Keratinocyte (primary cell): ENCODE results near the gene PTGR3. TPM values are rescaled to one million over a fixed set of nuclear protein-coding genes. Genes with fewer than 3 reads are reported as not detected.
A peak's percentile ranks its signal among the peaks of the same experiment; 100 is the strongest.

Source experiments
- DNase-seq: peaks from one replicate; pipeline ENCODE4 v3.0.0-alpha.2; 2011; ENCODE audit warnings: low read depth, missing footprints, low spot score
- FAIRE-seq: peaks from 2 replicates; lab custom pipeline; 2011; peaks lifted over from hg19 to GRCh38; lab: Jason Lieb, UNC
- H2AFZ ChIP-seq: 2 replicates; pipeline ENCODE4 v1.6.0; 2012; ENCODE audit warnings: low read length, control low read depth, inconsistent platforms; ENCODE audit not compliant: control insufficient read depth
- H3K27ac ChIP-seq: 2 replicates; pipeline ENCODE4 v1.5.1; 2011; ENCODE audit warnings: low read length; ENCODE audit not compliant: control insufficient read depth, insufficient read depth
- H3K27me3 ChIP-seq: 3 replicates; pipeline ENCODE4 v1.6.0; 2011; ENCODE audit warnings: low read length; ENCODE audit not compliant: control insufficient read depth, insufficient read depth; ENCODE audit errors: extremely low read depth
- H3K36me3 ChIP-seq, 2 experiments: 2 replicates in 1 of 2; 3 replicates in 1 of 2; pipeline ENCODE4 v1.5.1; 2011; ENCODE audit warnings: low read length in 2 of 2, mild to moderate bottlenecking in 1 of 2; ENCODE audit not compliant: control insufficient read depth in 2 of 2, insufficient read depth in 2 of 2; ENCODE audit errors: extremely low read depth in 1 of 2
- H3K4me1 ChIP-seq: 3 replicates; pipeline ENCODE4 v1.5.1; 2011; ENCODE audit warnings: low read length; ENCODE audit not compliant: control insufficient read depth, insufficient read depth; ENCODE audit errors: extremely low read depth
- H3K4me2 ChIP-seq: 3 replicates; pipeline ENCODE4 v1.6.0; 2011; ENCODE audit warnings: low read depth, low read length; ENCODE audit not compliant: control insufficient read depth, insufficient read depth; ENCODE audit errors: extremely low read depth
- H3K4me3 ChIP-seq, 3 experiments: fragments of 200-600 bp in 1 of 3; sonication (generic) in 1 of 3; 2 replicates in 2 of 3; 3 replicates in 1 of 3; pipeline ENCODE4 v1.5.1; 2011 to 2016; ENCODE audit warnings: low read length in 3 of 3, mild to moderate bottlenecking in 3 of 3, control low read depth in 2 of 3, inconsistent platforms in 1 of 3, low read depth in 1 of 3, mixed read lengths in 1 of 3, mixed run types in 1 of 3, moderate library complexity in 1 of 3; ENCODE audit not compliant: control insufficient read depth in 2 of 3, insufficient read depth in 2 of 3; ENCODE audit errors: extremely low read depth in 1 of 3
- H3K79me2 ChIP-seq: 2 replicates; pipeline ENCODE4 v1.6.0; 2012; ENCODE audit warnings: low read length; ENCODE audit not compliant: control insufficient read depth, insufficient read depth
- H3K9ac ChIP-seq: 3 replicates; pipeline ENCODE4 v1.6.0; 2011; ENCODE audit warnings: low read length; ENCODE audit not compliant: control insufficient read depth, insufficient read depth; ENCODE audit errors: extremely low read depth
- H3K9me1 ChIP-seq: 3 replicates; pipeline ENCODE4 v1.6.0; 2011; ENCODE audit warnings: low read length; ENCODE audit not compliant: control insufficient read depth, insufficient read depth; ENCODE audit errors: extremely low read depth
- H3K9me3 ChIP-seq: 2 replicates; pipeline ENCODE4 v1.5.1; 2012; ENCODE audit warnings: low read depth, low read length; ENCODE audit not compliant: control insufficient read depth
- H4K20me1 ChIP-seq: 3 replicates; pipeline ENCODE4 v1.6.0; 2011; ENCODE audit warnings: low read length; ENCODE audit not compliant: control insufficient read depth, insufficient read depth; ENCODE audit errors: extremely low read depth
- EZH2 ChIP-seq: IDR thresholded peaks from one replicate; pipeline ENCODE4 v1.6.1; 2012; ENCODE audit warnings: inconsistent platforms, mild to moderate bottlenecking, low read length, moderate library complexity
- dilution Hi-C: fragments of 300-500 bp; cut with MboI; formaldehyde crosslinking; loops from one replicate; pipeline ENCODE4 v1.7.0; 2020; ENCODE audit warnings: low sequenced_read_pairs; ENCODE audit not compliant: extremely low pct_ligation_motif_present
- polyA plus RNA-seq, 5 experiments: library from polyadenylated mRNA; depleted of rRNA in 3 of 5; stranded (reverse) in 3 of 5; stranded (forward) in 1 of 5; unstranded in 1 of 5; fragments of >200 nt; gene quantifications; 1 replicate in 1 of 5; 2 replicates in 3 of 5; 3 replicates in 1 of 5; pipeline versions ENCODE4 v1.2.1 to v1.2.3, GENCODE V29; 2011 to 2012; ENCODE audit warnings: missing spikeins in 2 of 5, low read depth in 1 of 5, low replicate concordance in 1 of 5
- TF ChIP-seq, protein P1 (sequence below), 3 experiments: IDR thresholded peaks in 1 of 3; conservative IDR thresholded peaks in 1 of 3; optimal IDR thresholded peaks in 1 of 3; 2 replicates in 2 of 3; 3 replicates in 1 of 3; pipeline versions ENCODE3 to v1.5.1; 2011; ENCODE audit warnings: low read length in 3 of 3, mild to moderate bottlenecking in 3 of 3, moderate library complexity in 2 of 3, control low read depth in 1 of 3, inconsistent platforms in 1 of 3; ENCODE audit not compliant: insufficient read depth in 2 of 3; ENCODE audit errors: extremely low read depth in 1 of 3

Gene PTGR3
- polyA plus RNA-seq, 1 donor (not counting 4 experiments of a cell fraction or from before 2014, with no cell fraction given): 25.2 TPM

DNA sequence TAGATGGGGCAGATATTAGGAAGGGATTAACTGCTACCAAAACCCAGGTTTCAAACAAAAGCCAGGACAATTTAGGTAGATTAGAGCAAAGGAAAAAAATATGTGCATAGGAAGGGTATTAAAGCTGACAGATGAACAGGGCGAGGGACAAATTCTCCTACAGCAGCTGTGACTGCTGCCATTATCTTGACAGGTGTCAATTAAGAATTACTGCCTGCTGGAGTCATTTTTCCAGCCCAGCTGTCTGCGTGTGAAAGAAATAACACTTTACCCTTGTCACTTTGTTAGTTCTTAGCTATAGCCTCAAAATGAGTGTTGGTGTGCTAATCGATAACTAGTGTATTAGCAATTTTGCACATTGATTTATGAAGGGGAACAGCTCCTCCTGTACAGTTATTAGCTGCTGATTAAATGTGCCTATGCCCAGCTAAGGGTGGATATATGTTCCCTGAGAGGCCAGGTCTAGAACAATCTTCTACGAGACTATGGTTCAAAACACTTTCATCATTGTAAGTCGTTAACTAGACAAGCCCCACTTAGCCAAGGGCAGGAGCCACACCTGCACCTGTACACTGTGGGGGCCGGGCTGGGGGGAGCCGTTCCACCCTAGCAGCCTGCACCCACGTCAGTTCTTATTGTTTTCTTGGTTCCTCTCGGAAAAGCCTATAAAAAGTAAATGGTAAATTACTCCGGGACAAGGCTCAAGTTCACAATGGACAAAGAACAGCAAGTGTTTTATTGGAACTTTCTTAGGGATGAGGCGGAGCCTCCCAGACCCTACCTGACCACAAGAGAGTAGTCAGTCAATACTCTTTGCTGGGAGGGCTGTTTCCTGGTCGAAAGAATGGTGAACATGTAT, 9.4 kb upstream of the PTGR3 start:
- Histone ChIP-seq H3K9ac (no peak overlapping the region), H3K4me1 (peaks cover 19% of the 10 kb centered on the region)
- no peak for FAIRE-seq

GRCh38 chr18:75216911-75217689, 8.2 kb upstream of the PTGR3 start:
- Histone ChIP-seq H4K20me1 (no peaks in the 10 kb centered on the region), H3K79me2 (peaks cover 11% of the 10 kb centered on the region), H2AFZ (no peak overlapping the region), H3K27me3 (no peaks in the 10 kb centered on the region), H3K9ac (no peak overlapping the region), H3K9me3 (no peaks in the 10 kb centered on the region), H3K9me1 (no peaks in the 10 kb centered on the region), H3K4me1 (peaks cover 19% of the 10 kb centered on the region), H3K27ac (no peak overlapping the region), H3K4me2 (no peak overlapping the region), H3K36me3 (no peaks in the 10 kb centered on the region), H3K4me3 (no peak overlapping the region)
- DNase-seq: no peak
- dilution Hi-C loops: no loop called here
- peak; percentile 9 for FAIRE-seq
- TF ChIP-seq EZH2: no peak
- TF ChIP-seq, protein P1, sequence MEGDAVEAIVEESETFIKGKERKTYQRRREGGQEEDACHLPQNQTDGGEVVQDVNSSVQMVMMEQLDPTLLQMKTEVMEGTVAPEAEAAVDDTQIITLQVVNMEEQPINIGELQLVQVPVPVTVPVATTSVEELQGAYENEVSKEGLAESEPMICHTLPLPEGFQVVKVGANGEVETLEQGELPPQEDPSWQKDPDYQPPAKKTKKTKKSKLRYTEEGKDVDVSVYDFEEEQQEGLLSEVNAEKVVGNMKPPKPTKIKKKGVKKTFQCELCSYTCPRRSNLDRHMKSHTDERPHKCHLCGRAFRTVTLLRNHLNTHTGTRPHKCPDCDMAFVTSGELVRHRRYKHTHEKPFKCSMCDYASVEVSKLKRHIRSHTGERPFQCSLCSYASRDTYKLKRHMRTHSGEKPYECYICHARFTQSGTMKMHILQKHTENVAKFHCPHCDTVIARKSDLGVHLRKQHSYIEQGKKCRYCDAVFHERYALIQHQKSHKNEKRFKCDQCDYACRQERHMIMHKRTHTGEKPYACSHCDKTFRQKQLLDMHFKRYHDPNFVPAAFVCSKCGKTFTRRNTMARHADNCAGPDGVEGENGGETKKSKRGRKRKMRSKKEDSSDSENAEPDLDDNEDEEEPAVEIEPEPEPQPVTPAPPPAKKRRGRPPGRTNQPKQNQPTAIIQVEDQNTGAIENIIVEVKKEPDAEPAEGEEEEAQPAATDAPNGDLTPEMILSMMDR (optimal IDR thresholded peaks at IDR 0.05 in 1 of 3, IDR thresholded peaks at IDR 0.05 in 1 of 3, conservative IDR thresholded peaks at IDR 0.05 in 1 of 3; ENCODE audit: extremely low read depth in 1 of 3, insufficient read depth in 2 of 3, low read length in 3 of 3): no peak

More for the DNA sequence above, 9.4 kb upstream of the PTGR3 start:
- Histone ChIP-seq H3K9me3 (no peaks in the 10 kb centered on the region), H3K27ac (no peak overlapping the region), H3K36me3 (no peaks in the 10 kb centered on the region), H3K79me2 (peaks cover 17% of the 10 kb centered on the region), H3K27me3 (no peaks in the 10 kb centered on the region), H3K9me1 (no peaks in the 10 kb centered on the region), H3K4me2 (no peak overlapping the region), H4K20me1 (no peaks in the 10 kb centered on the region), H2AFZ (no peak overlapping the region), H3K4me3 (no peak overlapping the region)
- DNase-seq: no peak
- TF ChIP-seq, protein P1 (optimal IDR thresholded peaks at IDR 0.05 in 1 of 3, IDR thresholded peaks at IDR 0.05 in 1 of 3, conservative IDR thresholded peaks at IDR 0.05 in 1 of 3; ENCODE audit: extremely low read depth in 1 of 3, insufficient read depth in 2 of 3, low read length in 3 of 3): no peak
- TF ChIP-seq EZH2: no peak
- dilution Hi-C loops: no loop called here
